Inflammatory macrophage treated with lipopolysaccharide for 4 hours (primary cell): ENCODE measurements around the gene GPR158.

Experiments used
- DNase-seq: peaks from one replicate; pipeline ENCODE4 v3.0.0-alpha.2; 2020

Gene GPR158

GRCh38 chr10:25209618-25210017 lies 34.8 kb downstream of the GPR158 start:
- DNase-seq, result no peak

GRCh38 chr10:25210265-25210664 lies 35.5 kb downstream of the GPR158 start:
- DNase-seq, result no peak

- no peak for DNase-seq
Observed at GRCh38 chr10:25220156-25220555, 45.4 kb downstream of the GPR158 start.

- no peak for DNase-seq
Observed at GRCh38 chr10:25222085-25222660, 47.4 kb downstream of the GPR158 start.

- DNase-seq, result peak; percentile 11
Observed at GRCh38 chr10:25226775-25227682, 52.2 kb downstream of the GPR158 start.

GRCh38 chr10:25231751-25232150 lies 57.0 kb downstream of the GPR158 start:
- DNase-seq, result no peak

- no peak for DNase-seq
Observed at GRCh38 chr10:25232204-25232603, 57.4 kb downstream of the GPR158 start.

GRCh38 chr10:25245165-25245564 lies 70.4 kb downstream of the GPR158 start:
- DNase-seq, result no peak

GRCh38 chr10:25257646-25258045 lies 82.8 kb downstream of the GPR158 start:
- no peak for DNase-seq

- DNase-seq, result no peak
Observed at GRCh38 chr10:25261110-25261509, 86.3 kb downstream of the GPR158 start.

- no peak for DNase-seq
Observed at GRCh38 chr10:25261558-25261957, 86.8 kb downstream of the GPR158 start.

- no peak for DNase-seq
Observed at GRCh38 chr10:25263931-25264330, 89.1 kb downstream of the GPR158 start.

- DNase-seq, result no peak
Observed at GRCh38 chr10:25278180-25278579, 103.4 kb downstream of the GPR158 start.

GRCh38 chr10:25280076-25280475 lies 105.3 kb downstream of the GPR158 start:
- no peak for DNase-seq

GRCh38 chr10:25280573-25280972 lies 105.8 kb downstream of the GPR158 start:
- DNase-seq, result no peak

- no peak for DNase-seq
Observed at GRCh38 chr10:25285809-25286208, 111.0 kb downstream of the GPR158 start.

GRCh38 chr10:25288181-25288580 lies 113.4 kb downstream of the GPR158 start:
- no peak for DNase-seq

GRCh38 chr10:25294032-25294926 lies 119.5 kb downstream of the GPR158 start:
- no peak for DNase-seq

GRCh38 chr10:25296324-25296723 lies 121.5 kb downstream of the GPR158 start:
- no peak for DNase-seq

- no peak for DNase-seq
Observed at GRCh38 chr10:25297466-25297865, 122.7 kb downstream of the GPR158 start.

GRCh38 chr10:25300073-25300472 lies 125.3 kb downstream of the GPR158 start:
- no peak for DNase-seq

- DNase-seq, result no peak
Observed at GRCh38 chr10:25304606-25305005, 129.8 kb downstream of the GPR158 start.

- no peak for DNase-seq
Observed at GRCh38 chr10:25306386-25306785, 131.6 kb downstream of the GPR158 start.
